Activated naive CD8-positive, alpha-beta T cell treated with anti-CD3 and anti-CD28 coated beads for 36 hours (primary cell): Measurements from ENCODE around the gene BCL11B. TPM values are rescaled to one million over a fixed set of nuclear protein-coding genes. Genes with fewer than 3 reads are reported as not detected.

Experiments used
- DNase-seq: peaks from one replicate; pipeline ENCODE4 v3.0.0; 2021
- H3K27ac Mint-ChIP-seq: one replicate; pipeline ENCODE4 v1.8.0; 2022; ENCODE audit warnings: mild to moderate bottlenecking, moderate library complexity, mixed read lengths
- H3K27me3 Mint-ChIP-seq: one replicate; pipeline ENCODE4 v1.8.0; 2022; ENCODE audit warnings: mild to moderate bottlenecking, mixed read lengths
- H3K36me3 Mint-ChIP-seq: one replicate; pipeline ENCODE4 v1.8.0; 2021; ENCODE audit warnings: mild to moderate bottlenecking, mixed read lengths
- H3K4me1 Mint-ChIP-seq: one replicate; pipeline ENCODE4 v1.8.0; 2021; ENCODE audit warnings: mixed read lengths
- H3K4me3 Mint-ChIP-seq: one replicate; pipeline ENCODE4 v1.8.0; 2022; ENCODE audit warnings: mild to moderate bottlenecking, moderate library complexity, mixed read lengths
- H3K9me3 Mint-ChIP-seq: one replicate; pipeline ENCODE4 v1.8.0; 2022; ENCODE audit warnings: mixed read lengths
- total RNA-seq, 2 experiments: library from RNA; stranded (reverse); gene quantifications; one replicate each; pipeline ENCODE4 v1.2.3, GENCODE V29; 2021

The BCL11B gene
- total RNA-seq, 2 experiments from 2014 or later: 38.9 to 40.3 TPM

GRCh38 chr14:99207456-99207855 lies 64.5 kb downstream of the BCL11B start:
- no peak overlapping the region for H3K4me3 Mint-ChIP-seq
- H3K36me3 Mint-ChIP-seq: peaks cover 50% of the 10 kb centered on the region
- H3K4me1 Mint-ChIP-seq: peaks cover 99% of the 10 kb centered on the region
- peak overlapping the region; percentile 96 for H3K27ac Mint-ChIP-seq
- H3K27me3 Mint-ChIP-seq: no peaks in the 10 kb centered on the region
- no peak for DNase-seq
- no peaks in the 10 kb centered on the region for H3K9me3 Mint-ChIP-seq

GRCh38 chr14:99206090-99206489 lies 65.9 kb downstream of the BCL11B start:
- Mint-ChIP-seq H3K27me3 (no peaks in the 10 kb centered on the region), H3K9me3 (no peaks in the 10 kb centered on the region), H3K27ac (peak overlapping the region; percentile 96), H3K4me3 (peak overlapping the region; percentile 63), H3K4me1 (peaks cover 100% of the 10 kb centered on the region), H3K36me3 (peaks cover 44% of the 10 kb centered on the region)
- DNase-seq: no peak

GRCh38 chr14:99205086-99205688 lies 66.8 kb downstream of the BCL11B start:
- H3K9me3 Mint-ChIP-seq: no peaks in the 10 kb centered on the region
- no peaks in the 10 kb centered on the region for H3K27me3 Mint-ChIP-seq
- peaks cover 43% of the 10 kb centered on the region for H3K36me3 Mint-ChIP-seq
- peak overlapping the region; percentile 63 for H3K4me3 Mint-ChIP-seq
- DNase-seq: no peak
- peaks cover 98% of the 10 kb centered on the region for H3K4me1 Mint-ChIP-seq
- peak overlapping the region; percentile 96 for H3K27ac Mint-ChIP-seq

- DNase-seq: no peak
- Mint-ChIP-seq H3K27me3 (no peaks in the 10 kb centered on the region), H3K27ac (peak overlapping the region; percentile 96), H3K4me1 (peaks cover 97% of the 10 kb centered on the region), H3K4me3 (peak overlapping the region; percentile 69), H3K9me3 (no peaks in the 10 kb centered on the region), H3K36me3 (peaks cover 48% of the 10 kb centered on the region)
These were observed 68.2 kb downstream of the BCL11B start for GRCh38 chr14:99203801-99204200.

- no peak for DNase-seq
- H3K27me3 Mint-ChIP-seq: no peaks in the 10 kb centered on the region
- H3K36me3 Mint-ChIP-seq: peaks cover 54% of the 10 kb centered on the region
- no peaks in the 10 kb centered on the region for H3K9me3 Mint-ChIP-seq
- peak overlapping the region; percentile 69 for H3K4me3 Mint-ChIP-seq
- peak overlapping the region; percentile 96 for H3K27ac Mint-ChIP-seq
- peaks cover 97% of the 10 kb centered on the region for H3K4me1 Mint-ChIP-seq
These were observed 68.9 kb downstream of the BCL11B start for GRCh38 chr14:99203080-99203479.

GRCh38 chr14:99202516-99202915 lies 69.5 kb downstream of the BCL11B start:
- Mint-ChIP-seq H3K36me3 (peaks cover 54% of the 10 kb centered on the region), H3K9me3 (no peaks in the 10 kb centered on the region), H3K27ac (peak overlapping the region; percentile 96)

GRCh38 chr14:99201351-99202073 lies 70.5 kb downstream of the BCL11B start:
- Mint-ChIP-seq H3K4me3 (peak overlapping the region; percentile 69), H3K36me3 (peaks cover 51% of the 10 kb centered on the region), H3K27ac (peak overlapping the region; percentile 96), H3K4me1 (peaks cover 97% of the 10 kb centered on the region), H3K9me3 (no peaks in the 10 kb centered on the region), H3K27me3 (no peaks in the 10 kb centered on the region)
- DNase-seq: no peak

More at GRCh38 chr14:99202516-99202915, 69.5 kb downstream of the BCL11B start:
- DNase-seq: no peak
- peaks cover 97% of the 10 kb centered on the region for H3K4me1 Mint-ChIP-seq
- peak overlapping the region; percentile 69 for H3K4me3 Mint-ChIP-seq
- H3K27me3 Mint-ChIP-seq: no peaks in the 10 kb centered on the region

GRCh38 chr14:99200654-99201005 lies 71.4 kb downstream of the BCL11B start:
- DNase-seq: no peak
- Mint-ChIP-seq H3K4me1 (peaks cover 97% of the 10 kb centered on the region), H3K36me3 (peaks cover 42% of the 10 kb centered on the region), H3K27ac (peak overlapping the region; percentile 96), H3K4me3 (no peak overlapping the region), H3K27me3 (no peaks in the 10 kb centered on the region), H3K9me3 (no peaks in the 10 kb centered on the region)

- H3K4me3 Mint-ChIP-seq: peak overlapping the region; percentile 66
- no peaks in the 10 kb centered on the region for H3K9me3 Mint-ChIP-seq
- no peak for DNase-seq
- H3K27me3 Mint-ChIP-seq: no peaks in the 10 kb centered on the region
- H3K27ac Mint-ChIP-seq: peak overlapping the region; percentile 96
- H3K4me1 Mint-ChIP-seq: peaks cover 97% of the 10 kb centered on the region
- H3K36me3 Mint-ChIP-seq: peaks cover 40% of the 10 kb centered on the region
These were observed 71.9 kb downstream of the BCL11B start for GRCh38 chr14:99199846-99200653.

- H3K4me1 Mint-ChIP-seq: peaks cover 97% of the 10 kb centered on the region
- H3K27me3 Mint-ChIP-seq: no peaks in the 10 kb centered on the region
- peaks cover 38% of the 10 kb centered on the region for H3K36me3 Mint-ChIP-seq
- DNase-seq: no peak
- H3K4me3 Mint-ChIP-seq: peak overlapping the region; percentile 66
- H3K27ac Mint-ChIP-seq: peak overlapping the region; percentile 96
- H3K9me3 Mint-ChIP-seq: no peaks in the 10 kb centered on the region
These were observed 73.1 kb downstream of the BCL11B start for GRCh38 chr14:99198746-99199502.

- H3K4me3 Mint-ChIP-seq: peak overlapping the region; percentile 14
- H3K36me3 Mint-ChIP-seq: peaks cover 29% of the 10 kb centered on the region
These were observed 75.7 kb downstream of the BCL11B start for GRCh38 chr14:99196310-99196650.

GRCh38 chr14:99195602-99196309 lies 76.2 kb downstream of the BCL11B start:
- peaks cover 32% of the 10 kb centered on the region for H3K36me3 Mint-ChIP-seq
- H3K9me3 Mint-ChIP-seq: no peaks in the 10 kb centered on the region
- peak overlapping the region; percentile 14 for H3K4me3 Mint-ChIP-seq
- H3K4me1 Mint-ChIP-seq: peaks cover 91% of the 10 kb centered on the region
- peak overlapping the region; percentile 96 for H3K27ac Mint-ChIP-seq
- no peak for DNase-seq
- no peaks in the 10 kb centered on the region for H3K27me3 Mint-ChIP-seq

More at GRCh38 chr14:99196310-99196650, 75.7 kb downstream of the BCL11B start:
- no peaks in the 10 kb centered on the region for H3K27me3 Mint-ChIP-seq
- peak overlapping the region; percentile 96 for H3K27ac Mint-ChIP-seq
- DNase-seq: no peak
- H3K9me3 Mint-ChIP-seq: no peaks in the 10 kb centered on the region
- H3K4me1 Mint-ChIP-seq: peaks cover 92% of the 10 kb centered on the region

- peaks cover 29% of the 10 kb centered on the region for H3K36me3 Mint-ChIP-seq
- no peak for DNase-seq
- no peak overlapping the region for H3K4me3 Mint-ChIP-seq
- no peaks in the 10 kb centered on the region for H3K9me3 Mint-ChIP-seq
- peaks cover 92% of the 10 kb centered on the region for H3K4me1 Mint-ChIP-seq
- peak overlapping the region; percentile 96 for H3K27ac Mint-ChIP-seq
- no peaks in the 10 kb centered on the region for H3K27me3 Mint-ChIP-seq
These were observed 77.3 kb downstream of the BCL11B start for GRCh38 chr14:99194736-99195135.

- DNase-seq: no peak
- Mint-ChIP-seq H3K9me3 (no peaks in the 10 kb centered on the region), H3K27me3 (no peaks in the 10 kb centered on the region), H3K36me3 (peaks cover 27% of the 10 kb centered on the region), H3K4me3 (peak overlapping the region; percentile 8), H3K27ac (peak overlapping the region; percentile 96), H3K4me1 (peaks cover 92% of the 10 kb centered on the region)
These were observed 77.9 kb downstream of the BCL11B start for GRCh38 chr14:99194136-99194535.
